Right lobe of liver (tissue), 6 donors: Measurements from ENCODE around the gene POPDC3. TPM values are rescaled to one million over a fixed set of nuclear protein-coding genes. Genes with fewer than 3 reads are reported as not detected.
A peak's percentile ranks its signal among the peaks of the same experiment; 100 is the strongest.
"Not testable (repeated sequence)": the region's sequence is repeated elsewhere in the genome, so short reads cannot be mapped to it uniquely, and the experiment has no call there.

Source experiments
- ATAC-seq, 4 donors: fragments of 200-7000 bp; cut with Tn5 transposase; one replicate each; pipeline ENCODE4 v1.9.1; 2020; ENCODE audit warnings: mild to moderate bottlenecking in 4 of 4, moderate library complexity in 4 of 4
- DNase-seq, 3 donors: peaks; one replicate each; pipeline ENCODE4 v3.0.0-alpha.2; 2020
- H3K27ac ChIP-seq, 3 donors: fragments of 200-600 bp; one replicate each; pipeline ENCODE4 v1.8.0; 2022
- H3K27me3 ChIP-seq, 2 donors: fragments of 200-600 bp; one replicate each; pipeline ENCODE4 v1.8.0; 2022
- H3K36me3 ChIP-seq, 4 donors: fragments of 200-600 bp; sonication (generic) in 1 of 4; one replicate each; pipeline versions ENCODE4 v1.5.1 to v1.8.0; 2017 to 2022; ENCODE audit warnings: control low read depth in 1 of 4
- H3K4me1 ChIP-seq, 4 donors: fragments of 200-600 bp; sonication (generic) in 1 of 4; one replicate each; pipeline versions ENCODE4 v1.5.1 to v1.8.0; 2017 to 2022; ENCODE audit warnings: control low read depth in 1 of 4
- H3K4me3 ChIP-seq, 3 donors: fragments of 200-600 bp; one replicate each; pipeline ENCODE4 v1.8.0; 2022
- H3K9me3 ChIP-seq, 4 donors: fragments of 200-600 bp; sonication (generic) in 1 of 4; one replicate each; pipeline versions ENCODE4 v1.5.1 to v1.8.0; 2017 to 2022; ENCODE audit warnings: control low read depth in 1 of 4
- POLR2A ChIP-seq: fragments of 450-650 bp; IDR thresholded peaks from one replicate; pipeline ENCODE4 v1.6.1; 2017; ENCODE audit warnings: antibody characterized with exemption, mild to moderate bottlenecking
- WGBS: methylation state at CpG from one replicate; pipeline ENCODE4 v1.1.6; 2018; ENCODE audit warnings: low coverage, low lambda C conversion rate; ENCODE audit not compliant: insufficient coverage; ENCODE audit errors: missing lambda C conversion rate; 5-methylcytosine and 5-hydroxymethylcytosine counted together
- intact Hi-C, 2 donors: fragments of 100-400 bp; cut with DNase I; formaldehyde crosslinking; loops; one replicate each; pipeline versions ENCODE4 v1.11.2 to v1.14.1; 2022
- long read RNA-seq: library from polyadenylated mRNA; unstranded; transcript quantifications from one replicate; pipeline ENCODE4 v2.0.0, GENCODE V29; 2019
- total RNA-seq, 6 experiments: library from RNA; depleted of rRNA in 2 of 6; stranded (reverse); fragments of >200 nt in 2 of 6; fragmentation: NEBNext Ultra II Directional in 3 of 6; extraction: Animal tissue kit (Norgen Biotek cat#: 25700) in 3 of 6; gene quantifications; one replicate each; pipeline versions ENCODE4 v1.1.0 to v1.2.4, GENCODE V29; 2016 to 2023
- TF ChIP-seq, protein P1 (sequence below), 4 donors: fragments of 200-600 bp in 3 of 4; fragments of 450-650 bp in 1 of 4; IDR thresholded peaks; one replicate each; pipeline versions ENCODE4 v1.5.1 to v1.8.0; 2016 to 2022; ENCODE audit warnings: antibody characterized with exemption in 4 of 4, mild to moderate bottlenecking in 2 of 4
- donor health status: DM: no; HTN: yes; CAD: no.
- donor health status: DM: no; HTN: no; CAD: no.
- donor health status: DM: no; HTN: no; CAD: no.
- donor health status: DM: no; HTN: yes; CAD: no.
- donor health status: DM: no; HTN: yes; CAD: no.

Gene POPDC3, protein sequence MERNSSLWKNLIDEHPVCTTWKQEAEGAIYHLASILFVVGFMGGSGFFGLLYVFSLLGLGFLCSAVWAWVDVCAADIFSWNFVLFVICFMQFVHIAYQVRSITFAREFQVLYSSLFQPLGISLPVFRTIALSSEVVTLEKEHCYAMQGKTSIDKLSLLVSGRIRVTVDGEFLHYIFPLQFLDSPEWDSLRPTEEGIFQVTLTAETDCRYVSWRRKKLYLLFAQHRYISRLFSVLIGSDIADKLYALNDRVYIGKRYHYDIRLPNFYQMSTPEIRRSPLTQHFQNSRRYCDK
- not detected for total RNA-seq
- long read RNA-seq = 0 reads

DNA sequence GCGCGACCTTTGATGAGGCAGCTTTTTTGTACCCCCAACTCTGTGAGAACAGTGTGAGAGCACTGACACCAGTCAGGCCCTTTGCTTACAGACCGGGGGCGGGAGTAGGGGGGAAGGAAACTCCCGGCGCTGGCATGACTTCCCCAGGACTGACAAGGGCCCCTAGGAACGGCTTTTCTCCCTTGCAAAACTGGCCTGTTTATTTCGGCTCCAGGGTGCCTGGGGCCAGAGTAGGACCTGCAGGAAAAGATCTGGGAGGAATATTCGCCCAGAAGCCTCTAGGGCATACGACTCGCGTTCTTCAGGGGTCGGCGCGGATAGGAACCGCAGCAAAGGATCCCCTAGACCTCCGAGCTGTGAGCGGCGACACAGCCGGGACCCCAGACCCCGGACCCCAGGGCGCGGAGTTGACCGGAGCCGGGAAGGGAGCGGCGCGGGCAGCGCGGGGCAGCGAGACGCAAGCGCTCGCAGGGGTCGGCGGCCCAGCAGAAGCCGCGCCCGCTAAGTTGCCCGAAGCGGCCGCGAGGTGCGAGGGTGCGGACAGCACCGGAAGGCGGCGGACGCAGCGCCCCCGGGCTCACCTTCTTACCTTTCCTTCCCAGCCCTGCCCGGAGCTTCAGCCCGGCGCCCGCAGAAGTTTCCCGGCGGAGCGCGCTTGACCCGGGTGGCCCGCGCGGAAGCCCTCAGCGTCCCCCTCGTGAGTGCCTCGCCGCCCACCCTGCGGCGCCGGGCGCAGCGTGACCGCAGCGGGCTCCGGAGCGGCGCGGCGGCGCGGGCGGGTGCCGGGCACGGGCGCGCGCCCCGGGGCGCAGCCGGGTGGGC lies at the start of gene POPDC3:
Gene POPDC3, minus strand, starts transcription at position 771 of the 822 bp plus-strand sequence. CDS start 18,105 bp downstream, outside the sequence.
- peak in 3 of 4 donors; percentile 23 to 42 (median 32) for ATAC-seq
- WGBS = 11% methylated on average over 8 of the region's 90 CpGs
- Histone ChIP-seq H3K27me3 (peaks cover 0 to 4% of the 10 kb centered on the region in 2 donors), H3K4me3 (peak within 1 kb of the TSS; percentile 7 to 44 (median 16)), H3K36me3 (no peaks in the 10 kb centered on the region), H3K9me3 (no peaks in the 10 kb centered on the region), H3K4me1 (no peaks in the 10 kb centered on the region), H3K27ac (no peak within 1 kb of the TSS)
- intact Hi-C loops = no loop called here
- TF ChIP-seq, protein P1, sequence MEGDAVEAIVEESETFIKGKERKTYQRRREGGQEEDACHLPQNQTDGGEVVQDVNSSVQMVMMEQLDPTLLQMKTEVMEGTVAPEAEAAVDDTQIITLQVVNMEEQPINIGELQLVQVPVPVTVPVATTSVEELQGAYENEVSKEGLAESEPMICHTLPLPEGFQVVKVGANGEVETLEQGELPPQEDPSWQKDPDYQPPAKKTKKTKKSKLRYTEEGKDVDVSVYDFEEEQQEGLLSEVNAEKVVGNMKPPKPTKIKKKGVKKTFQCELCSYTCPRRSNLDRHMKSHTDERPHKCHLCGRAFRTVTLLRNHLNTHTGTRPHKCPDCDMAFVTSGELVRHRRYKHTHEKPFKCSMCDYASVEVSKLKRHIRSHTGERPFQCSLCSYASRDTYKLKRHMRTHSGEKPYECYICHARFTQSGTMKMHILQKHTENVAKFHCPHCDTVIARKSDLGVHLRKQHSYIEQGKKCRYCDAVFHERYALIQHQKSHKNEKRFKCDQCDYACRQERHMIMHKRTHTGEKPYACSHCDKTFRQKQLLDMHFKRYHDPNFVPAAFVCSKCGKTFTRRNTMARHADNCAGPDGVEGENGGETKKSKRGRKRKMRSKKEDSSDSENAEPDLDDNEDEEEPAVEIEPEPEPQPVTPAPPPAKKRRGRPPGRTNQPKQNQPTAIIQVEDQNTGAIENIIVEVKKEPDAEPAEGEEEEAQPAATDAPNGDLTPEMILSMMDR (IDR thresholded peaks at IDR 0.05) = no peak
- no peak for TF ChIP-seq POLR2A
- no peak for DNase-seq

DNA sequence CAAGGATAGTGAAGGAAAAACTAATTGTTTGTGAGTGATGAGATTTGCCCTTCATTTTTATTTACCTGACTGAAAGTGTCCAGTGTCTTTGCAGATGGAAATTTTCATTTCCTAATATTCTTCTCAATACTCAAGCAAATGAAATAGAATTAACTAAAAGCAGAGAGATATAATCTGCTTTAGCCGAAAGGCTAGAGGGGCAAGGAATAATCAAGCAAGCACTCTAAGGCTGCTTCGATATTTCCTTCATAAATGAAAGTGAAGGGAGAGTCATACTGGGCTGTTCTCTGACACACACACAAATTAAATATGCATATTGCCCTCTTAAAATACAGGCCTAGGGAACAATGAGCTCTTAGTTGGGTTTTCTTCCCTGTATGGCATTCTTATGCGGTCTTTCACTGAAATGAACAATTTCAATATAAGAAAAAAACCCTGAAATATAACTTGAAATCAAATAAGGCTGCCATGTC lies 47.5 kb upstream of the POPDC3 start:
- H3K27ac ChIP-seq = no peak overlapping the region
- no peak for DNase-seq
- H3K4me1 ChIP-seq = no peaks in the 10 kb centered on the region
- ATAC-seq = no peak
- no peaks in the 10 kb centered on the region for H3K27me3 ChIP-seq
- no peaks in the 10 kb centered on the region for H3K36me3 ChIP-seq
- intact Hi-C loops = no loop called here
- H3K9me3 ChIP-seq = no peaks in the 10 kb centered on the region
- TF ChIP-seq POLR2A = no peak
- TF ChIP-seq, protein P1 (IDR thresholded peaks at IDR 0.05) = no peak
- H3K4me3 ChIP-seq = no peak overlapping the region
- 68% methylated on average over 3 of the region's 3 CpGs for WGBS

DNA sequence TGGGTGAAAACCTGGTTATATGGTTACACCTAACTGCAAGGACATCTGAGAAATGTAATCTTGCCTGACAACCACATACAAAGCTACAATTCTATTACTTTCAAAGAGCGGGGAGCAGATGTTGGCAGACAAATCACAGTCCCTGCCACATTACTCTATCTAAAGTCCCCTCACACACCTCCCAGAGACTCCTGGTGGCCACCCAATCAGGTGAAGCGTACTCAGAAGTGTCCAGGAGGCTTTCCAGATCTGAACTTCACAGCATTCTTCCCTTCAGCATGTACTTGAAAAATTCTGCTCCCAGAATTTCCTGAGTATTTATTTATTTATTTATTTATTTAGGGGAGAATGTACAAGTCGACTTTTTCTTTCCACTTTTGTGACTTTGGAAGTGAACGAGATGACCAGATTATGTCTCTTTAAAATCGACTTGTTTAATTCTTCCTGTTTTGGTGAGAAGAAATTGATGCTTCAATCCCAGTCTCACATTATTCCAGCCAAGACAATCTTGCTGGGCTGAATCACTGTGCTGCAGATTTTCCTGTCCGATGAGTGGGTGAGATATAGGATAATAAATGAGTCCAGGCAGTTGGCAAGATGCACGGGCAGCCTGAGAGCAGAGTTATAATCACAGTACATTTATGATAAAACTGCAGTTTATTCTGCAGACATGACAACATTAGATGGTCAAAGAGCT lies 46.9 kb upstream of the POPDC3 start:
- TF ChIP-seq POLR2A = no peak
- TF ChIP-seq, protein P1 (IDR thresholded peaks at IDR 0.05) = no peak
- no peak for ATAC-seq
- Histone ChIP-seq H3K4me1 (no peaks in the 10 kb centered on the region), H3K36me3 (no peaks in the 10 kb centered on the region), H3K4me3 (no peak overlapping the region), H3K27me3 (no peaks in the 10 kb centered on the region), H3K9me3 (no peaks in the 10 kb centered on the region), H3K27ac (no peak overlapping the region)
- WGBS = 40% methylated on average over 7 of the region's 7 CpGs
- no peak for DNase-seq
- intact Hi-C loops = no loop called here

DNA sequence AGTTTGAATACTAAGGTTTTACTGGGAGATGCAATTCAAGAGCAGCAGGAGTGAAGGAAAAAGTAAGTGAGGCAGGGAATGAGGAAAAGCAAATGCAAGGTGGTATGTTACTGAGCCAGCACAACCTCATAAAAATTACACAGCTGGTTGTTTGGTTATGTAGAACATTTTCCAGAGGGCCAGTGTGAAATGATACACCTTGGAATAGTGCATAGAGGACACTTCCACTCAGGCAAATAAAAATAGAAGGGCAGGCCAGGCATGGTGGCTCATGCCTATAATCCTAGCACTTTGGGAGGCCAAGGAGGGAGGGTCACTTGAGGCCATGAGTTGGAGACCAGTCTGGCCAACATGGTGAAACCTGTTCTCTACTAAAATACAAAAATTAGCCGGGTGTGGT lies 43.4 kb upstream of the POPDC3 start:
- TF ChIP-seq, protein P1 (IDR thresholded peaks at IDR 0.05) = no peak
- no peak for TF ChIP-seq POLR2A
- Histone ChIP-seq H3K4me1 (no peaks in the 10 kb centered on the region), H3K36me3 (no peaks in the 10 kb centered on the region), H3K9me3 (no peaks in the 10 kb centered on the region), H3K4me3 (no peak overlapping the region), H3K27ac (no peak overlapping the region), H3K27me3 (no peaks in the 10 kb centered on the region)
- WGBS = 100% methylated on average over 1 of the region's 1 CpG
- intact Hi-C loops = no loop called here
- DNase-seq (no peak), ATAC-seq (no peak)

DNA sequence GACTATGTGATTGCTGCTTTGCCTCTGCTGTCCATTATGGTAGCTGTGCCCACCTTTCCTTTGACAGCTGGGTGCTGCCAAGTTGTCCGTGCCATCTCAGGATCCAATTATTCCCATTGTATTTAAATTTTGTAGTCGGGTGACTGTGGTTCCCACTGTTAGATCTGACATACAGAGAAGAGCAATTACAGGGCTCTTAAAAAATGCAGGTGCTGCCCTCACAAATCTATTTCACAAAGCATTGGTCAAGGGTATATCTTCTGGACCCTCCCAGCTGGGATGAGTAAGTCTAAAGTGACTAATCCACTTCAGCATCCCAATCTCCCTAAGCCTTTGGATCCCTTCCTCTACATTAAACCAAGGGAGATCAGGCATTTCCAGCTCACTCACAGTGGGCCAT lies 41.4 kb upstream of the POPDC3 start:
- ATAC-seq, DNase-seq, intact Hi-C loops, H3K27me3 ChIP-seq, H3K9me3 ChIP-seq, H3K27ac ChIP-seq, H3K36me3 ChIP-seq, H3K4me3 ChIP-seq, H3K4me1 ChIP-seq: not testable (repeated sequence)
- WGBS = 69% methylated on average over 2 of the region's 2 CpGs
